Adipose tissue (tissue), 3 donors: ENCODE measurements around the gene CIRBP. TPM values are rescaled to one million over a fixed set of nuclear protein-coding genes. Genes with fewer than 3 reads are reported as not detected.
"Not testable (repeated sequence)": the region's sequence is repeated elsewhere in the genome, so short reads cannot be mapped to it uniquely, and the experiment has no call there.

Experiments used
- H3K27ac ChIP-seq: one replicate; pipeline ENCODE4 v1.5.1; 2013; ENCODE audit warnings: low read depth, low read length
- WGBS, 3 donors: extraction: QIAGEN DNeasy Blood & Tissue Kit; methylation state at CpG; one replicate each; pipeline ENCODE4 v1.1.7; 2013; 5-methylcytosine and 5-hydroxymethylcytosine counted together
- polyA plus RNA-seq, 3 donors: library from polyadenylated mRNA; stranded (reverse); fragments of 200-250 nt; gene quantifications; one replicate each; pipeline ENCODE4 v1.2.3, GENCODE V29; 2013
- donor health status: healthy with polysubstance abuse.
- donor health status: Bipolar disorder and iron deficiency.
- donor health status: healthy.

CIRBP gene
- polyA plus RNA-seq, 3 donors = 346 to 568 (median 388) TPM

DNA sequence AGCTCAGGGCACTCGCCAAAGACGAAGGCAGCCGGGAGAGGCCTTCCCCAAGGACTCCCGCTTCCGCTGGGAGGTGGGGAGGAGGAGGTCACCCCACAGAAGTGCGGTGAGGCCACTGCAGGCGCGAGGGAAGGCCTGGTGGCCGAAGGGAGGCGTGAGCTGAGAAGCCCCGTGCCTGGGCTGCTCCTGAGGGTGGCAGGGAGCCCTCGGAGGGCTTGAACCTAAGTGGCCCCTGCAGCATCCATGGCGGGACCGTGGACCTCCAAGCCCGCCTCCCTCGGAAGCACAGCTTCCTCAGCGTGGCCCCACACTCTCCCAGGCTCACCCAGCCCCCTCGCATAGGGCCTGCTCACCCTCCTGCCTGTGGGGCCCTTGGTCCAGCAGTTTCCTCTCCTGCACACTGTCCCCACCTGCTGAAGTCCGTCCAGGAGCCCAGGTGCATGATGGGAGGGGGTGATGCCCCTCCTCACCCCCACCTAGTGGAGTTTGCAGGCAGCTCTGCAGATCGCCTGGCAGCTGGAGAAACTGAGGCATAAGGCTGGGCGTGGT lies 42.5 kb downstream of the CIRBP start:
- no peak overlapping the region for H3K27ac ChIP-seq
- WGBS, 3 donors = 63 to 76% (median 64%) methylated on average over 19 to 21 of the region's 21 CpGs

DNA sequence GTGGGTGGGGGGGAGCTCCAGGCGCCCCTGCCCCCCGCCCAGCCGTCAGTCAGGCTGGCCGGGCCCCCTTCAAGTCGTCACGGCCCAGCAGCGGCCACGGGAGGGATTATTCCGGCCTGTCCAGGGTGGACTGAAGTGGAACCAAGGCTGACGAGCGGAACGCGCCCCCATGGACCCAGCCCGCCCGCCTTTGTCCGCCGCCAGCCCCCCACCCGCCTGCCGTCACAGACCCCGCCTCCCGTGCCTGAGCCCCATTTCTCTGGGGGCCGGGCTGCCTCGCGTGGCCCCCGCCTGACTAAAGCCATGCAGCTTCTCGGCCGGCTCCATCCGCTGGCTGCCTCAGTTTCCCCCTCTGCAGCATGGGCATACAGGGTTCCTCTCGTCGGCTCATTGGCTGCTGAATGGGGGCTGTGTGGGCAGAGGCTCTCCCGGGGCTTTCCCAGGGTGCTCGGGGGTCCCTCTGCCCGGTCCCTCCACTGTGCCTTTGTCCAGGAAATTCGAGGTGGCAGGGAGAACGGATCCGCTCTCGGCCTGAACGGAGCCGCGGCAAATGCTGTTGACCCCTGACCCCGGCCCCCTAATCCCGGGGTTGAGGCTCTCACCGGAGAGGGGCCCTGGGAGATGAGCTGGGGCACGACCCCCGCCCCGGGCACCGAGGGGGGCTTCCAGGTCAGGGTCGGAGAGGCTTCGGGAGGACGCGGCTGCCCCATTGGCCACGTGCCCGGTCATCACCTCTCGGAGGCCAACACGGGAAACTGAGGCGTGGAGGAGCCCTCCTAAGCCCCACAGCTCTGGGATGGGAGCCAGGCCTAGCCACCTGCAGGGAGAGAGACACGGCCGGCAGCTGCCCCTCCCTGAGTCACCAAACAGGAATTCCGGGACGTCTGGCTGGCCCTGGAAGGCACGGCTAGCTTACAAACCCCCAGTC lies 43.9 kb downstream of the CIRBP start:
- WGBS, 3 donors = 56 to 71% (median 63%) methylated on average over 47 to 61 of the region's 61 CpGs
- H3K27ac ChIP-seq = no peak overlapping the region

DNA sequence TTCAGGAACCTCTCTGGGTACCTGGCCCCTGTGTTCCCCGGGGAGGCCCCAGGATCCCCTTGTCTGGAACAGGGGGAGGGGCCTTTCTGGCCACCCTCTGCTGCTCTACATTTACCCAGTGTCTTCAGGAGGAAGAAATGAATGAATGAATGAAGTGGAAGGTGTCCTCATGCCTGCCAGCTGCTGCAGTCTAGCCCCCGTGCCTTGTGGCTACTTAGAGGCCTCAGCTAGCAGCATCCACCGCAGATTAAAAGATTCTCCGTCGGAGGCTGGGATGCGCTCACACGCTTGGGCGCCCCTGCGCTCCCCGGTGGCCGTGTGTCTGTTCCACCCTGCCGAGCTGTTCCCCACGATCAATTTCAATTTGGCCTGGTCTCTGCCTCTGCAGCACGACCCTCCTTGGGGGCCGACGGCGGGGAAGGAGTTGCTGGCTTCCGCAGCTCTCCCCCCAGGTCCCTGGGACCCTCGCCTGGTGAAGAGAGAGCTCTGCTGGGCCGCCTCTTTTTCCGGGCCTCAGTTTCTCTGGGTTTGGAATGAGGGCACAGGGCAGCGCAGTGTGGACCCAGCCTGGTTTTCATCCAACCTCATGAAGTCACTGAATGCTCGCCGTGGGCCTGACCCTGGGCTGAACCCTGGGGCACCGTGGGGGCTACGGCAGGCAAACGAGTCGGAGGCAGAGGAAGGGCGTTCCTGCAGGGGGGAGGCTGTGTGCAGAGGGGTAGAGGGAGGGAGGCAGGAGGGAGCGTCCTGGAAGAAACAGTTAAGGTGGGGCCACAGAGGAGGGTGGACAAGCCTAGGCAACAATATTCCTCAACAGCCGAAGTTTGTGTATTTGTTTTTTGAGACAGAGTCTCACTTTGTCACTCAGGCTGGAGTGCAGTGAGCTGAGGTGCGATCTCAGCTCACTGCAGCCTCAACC lies 44.8 kb downstream of the CIRBP start:
- WGBS, 3 donors = 59 to 74% (median 70%) methylated on average over 32 of the region's 32 CpGs
- H3K27ac ChIP-seq = no peak overlapping the region

DNA sequence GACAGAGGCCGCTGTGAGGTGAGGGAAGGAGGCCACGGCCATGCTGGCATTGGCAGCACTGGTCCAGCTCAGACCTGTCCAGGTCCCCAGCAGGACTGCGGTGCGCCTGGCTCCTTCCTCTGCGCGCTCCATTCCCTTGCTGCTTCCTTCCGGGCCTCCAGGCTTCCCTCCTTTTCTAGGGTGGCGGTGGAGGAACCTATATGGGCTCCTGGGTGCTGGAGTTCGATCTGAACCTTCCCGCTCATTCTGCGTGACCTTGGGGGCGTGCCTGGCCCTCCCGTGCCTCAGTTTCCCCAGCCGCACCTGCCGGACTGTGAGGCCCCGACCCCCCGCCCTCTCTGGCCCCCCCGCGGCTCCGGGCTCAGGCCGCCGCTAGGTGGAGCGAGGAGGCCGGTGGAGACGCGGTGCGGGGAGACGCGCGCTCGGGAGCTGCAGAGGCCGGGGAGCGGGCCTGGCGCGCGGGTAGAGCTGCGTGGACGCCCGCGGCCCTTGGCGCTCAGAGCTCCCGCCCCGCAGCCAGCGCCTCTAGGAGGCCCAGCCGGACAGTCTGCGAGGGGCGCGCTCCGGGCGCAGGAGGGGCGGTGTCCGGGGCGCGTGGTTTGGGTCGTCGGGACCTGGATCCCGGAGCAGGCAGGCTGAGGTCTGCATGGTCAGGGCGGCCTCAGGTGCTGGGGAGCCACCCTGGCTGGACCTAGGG lies 46.5 kb downstream of the CIRBP start:
- 7 to 10% (median 9%) methylated on average over 56 to 58 of the region's 58 CpGs for WGBS, 3 donors
- no peak overlapping the region for H3K27ac ChIP-seq

DNA sequence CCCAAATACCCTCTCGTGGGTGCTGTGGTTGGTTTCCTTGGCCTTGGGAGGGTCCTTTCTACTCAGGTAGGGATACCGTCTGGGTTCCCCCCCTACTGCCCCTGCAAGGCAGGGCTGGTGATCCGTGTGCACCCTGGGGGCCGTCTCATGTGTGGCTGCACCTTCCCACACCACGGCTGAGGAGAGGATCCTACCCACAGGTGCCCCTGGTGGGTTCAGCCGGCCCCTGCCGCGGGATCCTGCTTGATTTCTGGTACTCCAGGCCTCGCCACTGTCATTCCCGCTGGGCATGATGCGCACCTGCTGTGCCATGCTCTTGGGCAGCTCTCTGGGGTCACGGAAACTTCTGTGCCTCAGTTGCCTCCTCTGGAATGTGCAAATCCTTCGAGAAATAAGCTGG lies 47.3 kb downstream of the CIRBP start:
- 66 to 79% (median 72%) methylated on average over 13 of the region's 13 CpGs for WGBS, 3 donors
- no peak overlapping the region for H3K27ac ChIP-seq

DNA sequence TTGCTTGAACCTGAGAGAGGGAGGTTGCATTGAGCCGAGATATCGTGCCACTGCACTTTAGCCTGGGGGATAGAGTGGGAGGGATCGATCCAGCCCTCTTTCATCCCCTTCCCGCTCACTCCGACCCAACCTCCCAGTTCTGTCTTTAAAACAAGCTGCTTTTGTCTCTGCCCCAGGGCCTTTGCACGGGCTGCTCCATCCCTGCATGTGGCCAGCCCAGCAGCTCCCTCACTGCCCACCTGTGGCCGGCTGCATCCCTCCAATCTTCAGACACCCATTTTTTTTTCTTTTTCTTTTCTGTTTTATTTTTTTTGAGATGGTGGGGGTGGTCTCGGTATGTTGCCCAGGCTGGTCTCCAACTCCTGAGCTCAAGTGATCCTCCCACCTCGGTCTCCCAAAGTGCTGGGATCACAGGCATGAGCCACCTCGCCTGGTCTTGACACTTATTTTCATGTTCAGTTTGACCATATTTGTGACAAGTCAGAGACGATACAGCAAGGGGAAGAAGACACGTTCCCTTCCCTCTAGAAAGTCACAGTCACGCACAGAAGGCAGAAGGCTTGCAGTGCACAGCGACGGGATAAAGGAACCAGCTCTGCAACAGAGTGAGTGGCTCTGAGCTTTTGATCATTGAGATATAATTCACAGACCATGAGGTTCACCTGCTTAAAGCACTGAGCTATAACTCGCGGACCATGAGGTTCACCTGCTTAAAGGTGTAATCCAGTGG lies 48.3 kb downstream of the CIRBP start:
- WGBS, 3 donors = 69 to 76% (median 71%) methylated on average over 17 of the region's 17 CpGs
- H3K27ac ChIP-seq = no peak overlapping the region

DNA sequence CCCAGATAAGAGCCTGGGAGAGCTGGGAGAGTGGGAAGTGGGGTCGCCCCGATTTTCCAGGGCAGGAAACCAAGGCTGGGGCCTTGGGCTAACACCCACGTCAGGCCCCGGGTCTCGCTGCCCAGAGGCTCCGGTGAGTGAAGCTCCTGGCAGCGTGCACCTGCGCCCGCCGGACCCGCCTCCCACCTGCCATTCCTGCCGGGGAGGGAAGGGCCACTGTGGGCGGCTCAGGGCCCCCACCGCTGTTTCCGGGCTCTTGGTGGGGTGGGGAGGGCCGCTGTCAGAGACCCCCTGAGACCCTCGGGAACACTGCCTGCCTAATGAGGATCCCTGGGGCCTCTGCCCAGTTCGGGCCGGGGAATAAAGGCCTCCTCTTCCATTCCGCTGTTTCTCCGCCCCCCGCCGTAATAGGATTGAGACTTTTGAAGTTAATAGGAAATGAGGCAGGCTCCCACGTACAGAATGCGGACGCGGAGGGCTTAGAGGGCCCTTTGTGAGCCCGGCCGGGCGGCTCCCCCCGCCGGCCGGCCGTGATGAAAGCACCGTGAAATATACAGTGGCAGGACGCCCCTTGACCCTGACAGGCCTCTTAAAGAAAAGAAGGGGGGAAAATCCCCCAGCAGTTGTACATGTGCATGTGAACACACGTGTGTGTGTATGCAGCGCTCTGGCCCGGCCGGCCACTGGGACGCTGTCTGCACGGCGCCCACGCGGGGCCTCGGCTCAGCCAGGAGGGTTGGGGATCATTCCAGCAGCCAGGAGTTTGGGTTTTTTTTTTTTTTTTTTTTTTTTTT lies 49.7 kb downstream of the CIRBP start:
- WGBS, 3 donors = 31 to 45% (median 38%) methylated on average over 45 to 46 of the region's 46 CpGs

DNA sequence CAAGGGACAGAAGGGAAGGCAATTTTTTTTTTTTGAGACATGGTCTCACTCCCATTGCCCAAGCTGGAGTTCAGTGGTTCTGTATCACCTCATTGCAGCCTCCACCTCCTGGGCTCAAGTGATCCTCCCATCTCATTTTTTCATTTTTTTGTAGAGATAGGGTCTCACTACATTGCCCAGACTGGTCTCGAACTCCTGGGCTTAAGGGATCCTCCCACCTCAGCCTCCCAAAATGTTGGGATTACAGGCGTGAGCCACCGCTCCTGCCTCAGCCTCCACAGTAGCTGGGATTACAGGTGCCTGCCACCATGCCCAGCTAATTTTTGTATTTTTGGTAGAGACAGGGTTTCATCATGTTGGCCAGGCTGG lies 51.1 kb downstream of the CIRBP start:
- WGBS, 3 donors = 94 to 97% (median 94%) methylated on average over 3 of the region's 3 CpGs
- H3K27ac ChIP-seq = not testable (repeated sequence)

More for the DNA sequence above, 49.7 kb downstream of the CIRBP start:
- no peak overlapping the region for H3K27ac ChIP-seq

DNA sequence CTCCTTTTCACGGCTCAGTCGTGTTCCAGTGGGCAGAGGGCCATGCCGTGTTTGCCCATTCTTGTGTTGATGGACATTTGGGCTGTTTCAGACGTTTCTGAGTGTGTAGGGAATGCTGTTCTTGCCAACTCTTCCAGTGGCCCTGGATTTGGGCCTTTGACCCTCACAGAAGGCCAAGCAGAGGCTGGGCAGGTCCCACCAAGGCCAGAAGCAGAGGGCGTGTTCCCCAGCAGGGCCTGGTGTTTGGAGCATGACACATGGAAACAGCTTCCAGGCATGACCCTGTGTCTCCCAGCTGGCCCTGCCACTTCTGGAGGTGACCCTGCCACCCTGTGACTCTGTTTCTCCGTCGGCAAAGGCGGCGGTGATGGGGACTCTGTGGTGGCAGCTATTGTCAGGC lies 52.4 kb downstream of the CIRBP start:
- no peak overlapping the region for H3K27ac ChIP-seq
- WGBS, 3 donors = 82 to 88% (median 85%) methylated on average over 9 of the region's 9 CpGs

DNA sequence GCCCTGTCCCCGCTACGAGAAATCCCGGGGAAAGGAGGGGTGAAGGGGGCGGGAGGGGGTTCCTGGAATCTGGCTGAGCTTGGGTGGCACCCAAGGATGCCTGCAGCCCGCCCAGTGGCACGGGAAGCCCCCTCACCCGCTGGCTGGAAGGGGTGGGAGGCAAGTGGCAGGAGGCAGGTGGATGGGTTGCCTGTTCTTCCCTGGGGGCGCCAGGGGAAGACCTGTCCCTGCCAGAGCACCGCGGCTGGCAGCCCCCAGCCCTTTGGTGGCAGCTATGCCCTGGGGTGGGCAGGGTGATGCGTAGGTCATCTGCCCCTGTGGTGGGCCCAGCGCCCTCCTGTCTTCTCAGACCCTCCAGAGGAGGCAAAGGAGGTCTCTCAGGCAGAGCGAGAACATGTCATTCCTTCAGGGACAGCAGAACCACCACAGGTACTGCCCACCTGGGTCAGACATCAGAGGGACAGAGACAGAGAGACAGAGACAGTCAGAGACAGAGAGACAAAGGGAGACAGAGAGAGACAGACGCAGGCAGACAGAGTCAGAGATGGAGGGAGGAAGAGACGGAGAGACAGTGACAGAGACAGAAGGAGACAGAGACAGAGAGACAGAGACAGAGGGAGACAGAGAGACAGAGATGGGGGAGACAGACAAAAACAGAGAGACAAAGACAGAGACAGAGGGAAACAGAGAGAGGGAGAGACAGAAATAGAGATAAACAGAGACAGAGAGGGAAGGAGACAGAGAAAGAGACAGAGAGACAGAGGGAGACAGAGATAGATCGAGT lies 53.3 kb downstream of the CIRBP start:
- 87 to 90% (median 90%) methylated on average over 16 of the region's 16 CpGs for WGBS, 3 donors
- no peak overlapping the region for H3K27ac ChIP-seq

DNA sequence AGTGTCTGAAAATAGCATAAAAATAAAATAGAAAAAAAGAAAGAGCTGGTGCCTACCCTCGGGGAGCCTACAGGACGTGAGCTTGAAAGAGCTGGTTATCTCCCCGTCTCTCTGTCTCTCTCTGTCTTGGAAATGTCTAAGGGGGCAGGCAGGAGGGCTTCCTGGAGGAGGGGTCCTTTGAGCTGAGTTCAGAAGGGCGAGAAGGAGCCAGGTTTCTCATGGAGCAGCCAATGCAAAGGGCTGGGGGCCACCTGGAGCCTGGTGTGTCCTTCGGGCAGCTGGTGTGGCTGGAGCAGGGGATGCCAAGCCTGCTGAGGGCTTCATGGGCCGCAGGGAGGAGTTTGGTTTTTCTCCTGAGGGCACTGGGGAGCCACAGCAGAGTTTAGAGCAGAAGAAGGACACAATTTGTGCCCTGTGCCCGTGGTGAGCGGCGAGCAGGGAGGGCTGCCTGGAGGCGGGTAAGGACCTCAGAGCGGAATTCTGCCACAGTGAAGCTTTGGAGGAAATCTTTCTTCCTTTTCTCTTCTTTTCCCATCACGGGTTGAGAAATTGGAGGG lies 55.2 kb downstream of the CIRBP start:
- H3K27ac ChIP-seq = no peak overlapping the region
- 63 to 93% (median 76%) methylated on average over 11 to 12 of the region's 12 CpGs for WGBS, 3 donors

Other genes with a start within 250 kb of the CIRBP start
- gene TMEM259, start 248.2 kb upstream of the CIRBP start, polyA plus RNA-seq = 100 to 1,000 TPM; 107 to 198 (median 126) TPM
- gene RNU6-2, start 247.8 kb upstream of the CIRBP start, polyA plus RNA-seq = not detected
- 100 to 1,000 TPM in 1 of 3 donors, 10 to 100 TPM in 2; 39.3 to 107 (median 76.1) TPM for gene CNN2, start 242.7 kb upstream of the CIRBP start, polyA plus RNA-seq
- 10 to 100 TPM in 2 of 3 donors, 1 to 10 TPM in 1; 9.6 to 26.2 (median 14.7) TPM for gene ABCA7, start 229.2 kb upstream of the CIRBP start, polyA plus RNA-seq
- 10 to 100 TPM; 10.1 to 22.3 (median 14.7) TPM for gene ARHGAP45, start 202.2 kb upstream of the CIRBP start, polyA plus RNA-seq
- 100 to 1,000 TPM in 2 of 3 donors, 10 to 100 TPM in 1; 86.3 to 393 (median 226) TPM for gene POLR2E, start 174.0 kb upstream of the CIRBP start, polyA plus RNA-seq
- gene GPX4, start 165.3 kb upstream of the CIRBP start, polyA plus RNA-seq = 1,000 to 10,000 TPM in 2 of 3 donors, 100 to 1,000 TPM in 1; 205 to 2,242 (median 1,517) TPM
- gene SBNO2, start 95.1 kb upstream of the CIRBP start, polyA plus RNA-seq = 100 to 1,000 TPM in 1 of 3 donors, 10 to 100 TPM in 2; 22.0 to 155 (median 53.1) TPM
- 10 to 100 TPM; 24.5 to 42.9 (median 39.4) TPM for gene STK11, start 63.6 kb upstream of the CIRBP start, polyA plus RNA-seq
- gene CBARP, start 31.3 kb upstream of the CIRBP start, polyA plus RNA-seq = 1 to 10 TPM in 2 of 3 donors, under 1 TPM in 1; 0.20 to 4.3 (median 2.0) TPM
- gene ATP5F1D, start 27.6 kb upstream of the CIRBP start, polyA plus RNA-seq = 100 to 1,000 TPM; 217 to 303 (median 219) TPM
- gene MIDN, start 20.7 kb upstream of the CIRBP start, polyA plus RNA-seq = 10 to 100 TPM; 22.8 to 95.5 (median 75.0) TPM
- 10 to 100 TPM; 44.9 to 75.8 (median 55.0) TPM for gene FAM174C, start 6.2 kb downstream of the CIRBP start, polyA plus RNA-seq
- not detected for gene EFNA2, start 16.5 kb downstream of the CIRBP start, polyA plus RNA-seq
- 100 to 1,000 TPM in 2 of 3 donors, 10 to 100 TPM in 1; 97.5 to 211 (median 110) TPM for gene NDUFS7, start 114.6 kb downstream of the CIRBP start, polyA plus RNA-seq
- 10 to 100 TPM; 15.4 to 52.7 (median 17.7) TPM for gene GAMT, start 132.2 kb downstream of the CIRBP start, polyA plus RNA-seq
- gene DAZAP1, start 138.3 kb downstream of the CIRBP start, polyA plus RNA-seq = 10 to 100 TPM; 38.4 to 79.9 (median 70.1) TPM
- gene RPS15, start 169.1 kb downstream of the CIRBP start, polyA plus RNA-seq = 1,000 to 10,000 TPM; 2,434 to 3,362 (median 3,351) TPM
- gene APC2, start 180.8 kb downstream of the CIRBP start, polyA plus RNA-seq = under 1 TPM in 2 of 3 donors, not detected in 1; 0.06 TPM
- 10 to 100 TPM; 16.5 to 28.6 (median 24.3) TPM for gene C19orf25, start 209.9 kb downstream of the CIRBP start, polyA plus RNA-seq
- gene PCSK4, start 221.0 kb downstream of the CIRBP start, polyA plus RNA-seq = 1 to 10 TPM; 1.2 to 3.5 (median 2.4) TPM
- 10 to 100 TPM in 2 of 3 donors, 1 to 10 TPM in 1; 5.5 to 30.5 (median 12.5) TPM for gene REEP6, start 221.8 kb downstream of the CIRBP start, polyA plus RNA-seq
- under 1 TPM; 0.55 to 0.90 (median 0.89) TPM for gene ADAMTSL5, start 243.7 kb downstream of the CIRBP start, polyA plus RNA-seq